ENCODE data around the gene SULF2.
A peak's percentile ranks its signal among the peaks of the same experiment; 100 is the strongest.

Gene SULF2

GRCh38 chr20:47783828-47784598 is 1.3 kb downstream of the SULF2 start:
- H3K4me1 ChIP-seq: peaks cover 15% of the 10 kb centered on the region
- peak overlapping the region; percentile 51 for H3K27ac ChIP-seq
- H2AFZ ChIP-seq: peak overlapping the region; percentile 58
- H3K79me2 ChIP-seq: no peaks in the 10 kb centered on the region
- H3K27me3 ChIP-seq (ENCODE audit: control insufficient read depth, insufficient read depth, low read length): no peaks in the 10 kb centered on the region
- H3K9ac ChIP-seq: no peak overlapping the region
- H3K9me3 ChIP-seq (ENCODE audit: control insufficient read depth, low read length): no peaks in the 10 kb centered on the region
- H3K4me3 ChIP-seq (ENCODE audit: low read depth, low read length): peak overlapping the region; percentile 46
- peak overlapping the region; percentile 64 for H3K4me2 ChIP-seq (ENCODE audit: low read length)
- no peak for TF ChIP-seq CTCF (IDR thresholded peaks at IDR 0.05)
- H3K36me3 ChIP-seq (ENCODE audit: control insufficient read depth, insufficient read depth, low read length): no peaks in the 10 kb centered on the region

DNA sequence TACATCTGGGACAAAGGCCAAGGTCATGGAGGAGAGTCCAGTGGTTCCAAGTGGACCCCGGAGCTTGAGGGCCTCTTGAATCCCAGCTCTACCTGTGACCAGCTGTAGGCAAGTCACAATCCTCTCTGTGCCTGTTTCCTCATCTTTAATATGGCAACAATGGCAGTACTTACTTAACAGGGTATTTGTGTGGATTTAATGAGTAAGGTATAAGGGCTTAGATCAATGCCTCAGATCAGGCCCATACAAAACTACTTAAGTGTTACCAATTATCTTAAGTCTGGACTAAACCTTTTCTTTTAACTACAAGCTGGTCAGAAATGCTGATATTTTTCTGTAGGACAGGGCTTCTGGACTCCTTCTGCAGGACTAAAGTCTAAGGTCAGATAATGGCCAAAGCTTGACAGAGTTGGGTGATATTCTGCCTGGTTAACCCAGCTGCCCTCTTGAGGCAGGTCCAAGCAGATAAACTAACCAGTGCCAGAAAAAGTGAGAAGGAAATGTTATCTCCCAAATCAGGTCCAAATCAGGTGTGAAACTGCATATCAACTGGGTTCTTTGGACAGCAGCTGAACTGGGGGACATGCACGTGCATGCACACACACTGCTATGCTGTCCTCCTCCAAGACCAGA is 2.2 kb downstream of the SULF2 start:
- H3K79me2 ChIP-seq: no peaks in the 10 kb centered on the region
- no peak overlapping the region for H3K4me2 ChIP-seq (ENCODE audit: low read length)
- peaks cover 15% of the 10 kb centered on the region for H3K4me1 ChIP-seq
- no peaks in the 10 kb centered on the region for H3K27me3 ChIP-seq (ENCODE audit: control insufficient read depth, insufficient read depth, low read length)
- TF ChIP-seq CTCF (IDR thresholded peaks at IDR 0.05): no peak
- no peak overlapping the region for H2AFZ ChIP-seq
- no peak overlapping the region for H3K27ac ChIP-seq
- no peak overlapping the region for H3K9ac ChIP-seq
- H3K36me3 ChIP-seq (ENCODE audit: control insufficient read depth, insufficient read depth, low read length): no peaks in the 10 kb centered on the region
- H3K9me3 ChIP-seq (ENCODE audit: control insufficient read depth, low read length): no peaks in the 10 kb centered on the region
- H3K4me3 ChIP-seq (ENCODE audit: low read depth, low read length): no peak overlapping the region

GRCh38 chr20:47782076-47782475 is 3.2 kb downstream of the SULF2 start:
- no peaks in the 10 kb centered on the region for H3K9me3 ChIP-seq (ENCODE audit: control insufficient read depth, low read length)
- H3K4me3 ChIP-seq (ENCODE audit: low read depth, low read length): no peak overlapping the region
- H3K36me3 ChIP-seq (ENCODE audit: control insufficient read depth, insufficient read depth, low read length): no peaks in the 10 kb centered on the region
- H3K27me3 ChIP-seq (ENCODE audit: control insufficient read depth, insufficient read depth, low read length): no peaks in the 10 kb centered on the region
- no peak overlapping the region for H3K9ac ChIP-seq
- H3K27ac ChIP-seq: no peak overlapping the region
- H2AFZ ChIP-seq: no peak overlapping the region
- no peaks in the 10 kb centered on the region for H3K79me2 ChIP-seq
- TF ChIP-seq CTCF (IDR thresholded peaks at IDR 0.05): no peak
- H3K4me1 ChIP-seq: peaks cover 15% of the 10 kb centered on the region
- no peak overlapping the region for H3K4me2 ChIP-seq (ENCODE audit: low read length)

DNA sequence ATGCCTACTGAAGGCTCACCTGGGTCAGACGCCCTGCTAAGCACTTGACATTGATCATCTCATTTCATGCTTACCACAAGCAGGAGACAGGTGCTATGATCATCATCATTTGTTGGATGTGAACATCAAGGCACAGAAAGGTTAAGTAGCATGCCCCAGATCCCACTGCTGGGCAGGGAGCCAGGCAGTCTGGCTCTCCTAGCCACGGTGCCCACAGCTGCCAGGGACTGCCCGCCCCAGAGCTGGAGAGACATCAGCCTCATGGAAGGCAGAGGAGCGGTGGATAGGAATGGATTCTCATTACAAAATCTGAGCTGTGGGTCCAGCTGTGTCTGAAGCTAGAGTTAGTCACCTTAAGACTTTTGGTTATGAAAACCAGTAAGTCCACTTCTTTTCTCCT is 3.6 kb downstream of the SULF2 start:
- Histone ChIP-seq H3K27me3 (ENCODE audit: control insufficient read depth, insufficient read depth, low read length) (no peaks in the 10 kb centered on the region), H3K27ac (no peak overlapping the region), H3K4me2 (ENCODE audit: low read length) (no peak overlapping the region), H3K79me2 (no peaks in the 10 kb centered on the region), H3K9ac (no peak overlapping the region), H2AFZ (no peak overlapping the region), H3K9me3 (ENCODE audit: control insufficient read depth, low read length) (no peaks in the 10 kb centered on the region), H3K4me3 (ENCODE audit: low read depth, low read length) (no peak overlapping the region), H3K4me1 (peaks cover 15% of the 10 kb centered on the region), H3K36me3 (ENCODE audit: control insufficient read depth, insufficient read depth, low read length) (no peaks in the 10 kb centered on the region)
- no peak for TF ChIP-seq CTCF (IDR thresholded peaks at IDR 0.05)

All from parathyroid adenoma (tissue), 2 donors.